CD14-positive monocyte (primary cell): Measurements from ENCODE around the gene IMMP2L. TPM values are rescaled to one million over a fixed set of nuclear protein-coding genes. Genes with fewer than 3 reads are reported as not detected.

Experiments
- DNase-seq, 3 donors: peaks; one replicate each; pipeline ENCODE4 v3.0.0-alpha.2; 2011 to 2022
- H2AFZ ChIP-seq: 2 replicates; pipeline ENCODE4 v1.6.0; 2012; ENCODE audit warnings: mild to moderate bottlenecking, low read depth, low read length, inconsistent platforms; ENCODE audit not compliant: insufficient read depth, poor library complexity, severe bottlenecking
- H3K27ac ChIP-seq, 2 donors: 1 replicate in 1 of 2; 2 replicates in 1 of 2; pipeline ENCODE4 v1.5.1; 2012 to 2013; ENCODE audit warnings: low read length in 2 of 2, control low read depth in 1 of 2, inconsistent platforms in 1 of 2, low read depth in 1 of 2, mild to moderate bottlenecking in 1 of 2
- H3K27me3 ChIP-seq, 2 donors: one replicate each; pipeline versions ENCODE4 v1.6.0 to v1.6.1; 2011 to 2013; ENCODE audit warnings: low read length in 2 of 2; ENCODE audit not compliant: control insufficient read depth in 2 of 2, insufficient read depth in 2 of 2
- H3K36me3 ChIP-seq, 2 donors: replicated peaks in 1 of 2; 1 replicate in 1 of 2; 2 replicates in 1 of 2; pipeline versions ENCODE4 v1.5.1 to v1.6.1; 2012 to 2013; ENCODE audit warnings: low read length in 2 of 2, control low read depth in 1 of 2, inconsistent platforms in 1 of 2, mild to moderate bottlenecking in 1 of 2; ENCODE audit not compliant: insufficient read depth in 2 of 2, control insufficient read depth in 1 of 2
- H3K4me1 ChIP-seq, 2 donors: 1 replicate in 1 of 2; 2 replicates in 1 of 2; pipeline versions ENCODE4 v1.5.1 to v1.6.1; 2012 to 2013; ENCODE audit warnings: low read length in 2 of 2, control low read depth in 1 of 2, inconsistent platforms in 1 of 2, mild to moderate bottlenecking in 1 of 2, moderate library complexity in 1 of 2; ENCODE audit not compliant: insufficient read depth in 2 of 2, control insufficient read depth in 1 of 2
- H3K4me2 ChIP-seq: replicated peaks from 2 replicates; pipeline ENCODE3; 2012; ENCODE audit warnings: low read length, moderate library complexity, mild to moderate bottlenecking; ENCODE audit not compliant: poor library complexity, severe bottlenecking; ENCODE audit errors: extremely low read depth
- H3K4me3 ChIP-seq, 3 experiments: fragments of 200-600 bp in 1 of 3; sonication (generic) in 1 of 3; replicated peaks in 1 of 3; 1 replicate in 2 of 3; 2 replicates in 1 of 3; pipeline ENCODE4 v1.5.1; 2011 to 2013; ENCODE audit warnings: low read length in 3 of 3, mild to moderate bottlenecking in 3 of 3, control low read depth in 2 of 3, low read depth in 2 of 3, inconsistent platforms in 1 of 3, moderate library complexity in 1 of 3
- H3K79me2 ChIP-seq: 2 replicates; pipeline ENCODE4 v1.6.0; 2012; ENCODE audit warnings: mild to moderate bottlenecking, control low read depth, inconsistent platforms, low read length, moderate library complexity; ENCODE audit not compliant: insufficient read depth
- H3K9ac ChIP-seq: 2 replicates; pipeline ENCODE4 v1.6.0; 2017; ENCODE audit warnings: low read length, mild to moderate bottlenecking; ENCODE audit not compliant: insufficient read depth, poor library complexity, severe bottlenecking
- H3K9me3 ChIP-seq, 2 donors: replicated peaks in 1 of 2; 1 replicate in 1 of 2; 2 replicates in 1 of 2; pipeline versions ENCODE4 v1.5.1 to v1.6.1; 2012 to 2013; ENCODE audit warnings: low read length in 2 of 2, control low read depth in 1 of 2; ENCODE audit not compliant: control insufficient read depth in 1 of 2, insufficient read depth in 1 of 2
- H4K20me1 ChIP-seq: 2 replicates; pipeline ENCODE4 v1.6.0; 2012; ENCODE audit warnings: mild to moderate bottlenecking, low read length, control low read depth, moderate library complexity; ENCODE audit not compliant: insufficient read depth
- H3K27ac Mint-ChIP-seq, 7 donors: one replicate each; pipeline ENCODE4 v1.8.0; 2020; ENCODE audit warnings: mild to moderate bottlenecking in 7 of 7, mixed read lengths in 7 of 7, moderate library complexity in 6 of 7, inconsistent platforms in 2 of 7
- H3K27me3 Mint-ChIP-seq, 3 donors: one replicate each; pipeline ENCODE4 v1.8.0; 2021 to 2022; ENCODE audit warnings: low read depth in 3 of 3, mild to moderate bottlenecking in 3 of 3, mixed read lengths in 3 of 3, moderate library complexity in 3 of 3, inconsistent platforms in 1 of 3
- H3K36me3 Mint-ChIP-seq, 2 donors: one replicate each; pipeline ENCODE4 v1.8.0; 2020; ENCODE audit warnings: mixed read lengths in 2 of 2, inconsistent platforms in 1 of 2, mild to moderate bottlenecking in 1 of 2
- H3K4me1 Mint-ChIP-seq: one replicate; pipeline ENCODE4 v1.8.0; 2020; ENCODE audit warnings: mild to moderate bottlenecking, mixed read lengths
- H3K4me3 Mint-ChIP-seq, 2 donors: one replicate each; pipeline ENCODE4 v1.8.0; 2020; ENCODE audit warnings: mild to moderate bottlenecking in 2 of 2, mixed read lengths in 2 of 2, moderate library complexity in 1 of 2
- H3K9me3 Mint-ChIP-seq, 7 donors: one replicate each; pipeline ENCODE4 v1.8.0; 2020 to 2022; ENCODE audit warnings: mixed read lengths in 7 of 7, mild to moderate bottlenecking in 6 of 7, moderate library complexity in 6 of 7, inconsistent platforms in 2 of 7
- CTCF ChIP-seq: fragments of 200-600 bp; IDR thresholded peaks from one replicate; pipeline ENCODE4 v1.8.0; 2022; ENCODE audit warnings: antibody characterized with exemption, mild to moderate bottlenecking
- WGBS: methylation state at CpG from one replicate; pipeline ENCODE4 v1.1.5; 2013; ENCODE audit warnings: missing lambda C conversion rate; ENCODE audit not compliant: insufficient coverage; 5-methylcytosine and 5-hydroxymethylcytosine counted together
- intact Hi-C, 2 donors: fragments of 100-400 bp; cut with micrococcal nuclease; formaldehyde crosslinking; loops; one replicate each; pipeline versions ENCODE4 v1.15.0 to v1.15.1; 2023
- polyA plus RNA-seq, 3 donors: library from polyadenylated mRNA; depleted of rRNA in 1 of 3; unstranded in 2 of 3; stranded (reverse) in 1 of 3; fragments of 300-500 nt in 2 of 3; fragments of >200 nt in 1 of 3; fragmentation: Illumina TruSeq in 2 of 3; gene quantifications; 1 replicate in 2 of 3; 2 replicates in 1 of 3; pipeline ENCODE4 v1.2.3, GENCODE V29; 2012 to 2021

Gene IMMP2L
- polyA plus RNA-seq, 3 donors = 1.9 to 6.4 (median 6.2) TPM

- peak; percentile 7 to 77 (median 9) for DNase-seq
- intact Hi-C loops = no loop called here
- peak overlapping the region; percentile 46 to 82 (median 73) for H3K27ac Mint-ChIP-seq
- TF ChIP-seq CTCF = no peak
- no peaks in the 10 kb centered on the region for H3K36me3 ChIP-seq
- no peaks in the 10 kb centered on the region for H3K9me3 ChIP-seq
- no peaks in the 10 kb centered on the region for H3K79me2 ChIP-seq
- WGBS = 0% methylated on average over 1 of the region's 4 CpGs
- H2AFZ ChIP-seq = no peak overlapping the region
- H3K4me3 ChIP-seq = peak overlapping the region in 1 of 3 experiments; percentile 2
- H3K27ac ChIP-seq = peak overlapping the region; percentile 58 to 66
- no peak overlapping the region for H3K4me3 Mint-ChIP-seq
- no peaks in the 10 kb centered on the region for H3K27me3 ChIP-seq
- peak overlapping the region; percentile 22 for H3K9ac ChIP-seq
- H3K27me3 Mint-ChIP-seq = no peaks in the 10 kb centered on the region
- H3K9me3 Mint-ChIP-seq = peaks cover 0 to 3% (median 0%) of the 10 kb centered on the region in 7 donors
- peaks cover 9 to 12% of the 10 kb centered on the region in 2 donors for H3K4me1 ChIP-seq
- no peaks in the 10 kb centered on the region for H4K20me1 ChIP-seq
- H3K36me3 Mint-ChIP-seq = no peaks in the 10 kb centered on the region
- peak overlapping the region; percentile 34 for H3K4me2 ChIP-seq
- H3K4me1 Mint-ChIP-seq = peaks cover 16% of the 10 kb centered on the region
These were observed 424.7 kb downstream of the IMMP2L start for GRCh38 chr7:111137296-111138192.

- Histone ChIP-seq H2AFZ (no peak overlapping the region), H3K9me3 (no peaks in the 10 kb centered on the region), H3K4me2 (no peak overlapping the region), H3K9ac (no peak overlapping the region), H3K4me3 (no peak overlapping the region), H4K20me1 (no peaks in the 10 kb centered on the region), H3K27ac (no peak overlapping the region), H3K4me1 (peaks cover 2 to 3% of the 10 kb centered on the region in 2 donors), H3K27me3 (no peaks in the 10 kb centered on the region), H3K36me3 (no peaks in the 10 kb centered on the region), H3K79me2 (no peaks in the 10 kb centered on the region)
- Mint-ChIP-seq H3K36me3 (no peaks in the 10 kb centered on the region), H3K4me3 (no peak overlapping the region), H3K27ac (no peak overlapping the region), H3K27me3 (no peaks in the 10 kb centered on the region), H3K4me1 (peaks cover 5% of the 10 kb centered on the region), H3K9me3 (peaks cover 0 to 3% (median 0%) of the 10 kb centered on the region in 7 donors)
- DNase-seq = no peak
- intact Hi-C loops = no loop called here
- no CpG with 5 or more reads among the region's 1 CpG for WGBS
- TF ChIP-seq CTCF = no peak
These were observed 429.5 kb downstream of the IMMP2L start for GRCh38 chr7:111132833-111133232.
